NCI-H69 (cell line): Measurements from ENCODE around the gene RAD23A.
"Not testable (repeated sequence)": the region's sequence is repeated elsewhere in the genome, so short reads cannot be mapped to it uniquely, and the experiment has no call there.

Experiments used
- DNase-seq: peaks from one replicate; lab custom pipeline; 2025; lab: John Stamatoyannopoulos, UW

Gene RAD23A

GRCh38 chr19:12945479-12946091 is at the start of gene RAD23A:
Gene RAD23A (plus strand): TSS chr19:12945862. CDS start chr19:12945949, 87 bp downstream.
- peak; percentile 99 for DNase-seq

DNA sequence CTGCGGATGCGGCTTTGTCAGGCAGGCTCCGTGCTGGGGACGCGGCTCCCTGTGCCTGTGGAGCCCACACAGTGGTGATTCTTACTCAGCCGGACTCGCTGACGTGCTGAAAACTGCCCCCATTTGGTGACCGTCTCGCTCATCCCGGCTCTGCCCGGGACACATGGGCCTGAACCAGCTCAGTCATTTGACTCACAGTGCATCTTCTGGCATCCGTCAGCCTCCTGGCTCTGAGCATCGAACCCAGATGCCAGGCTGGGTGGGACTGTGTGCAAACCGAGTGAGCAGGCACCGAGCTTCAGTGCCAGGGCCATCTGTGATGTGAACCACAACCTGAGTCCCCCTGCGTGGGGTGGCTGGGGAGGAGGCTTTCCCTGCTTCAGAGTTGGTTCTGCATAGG is 49.2 kb upstream of the RAD23A start:
- no peak for DNase-seq

DNA sequence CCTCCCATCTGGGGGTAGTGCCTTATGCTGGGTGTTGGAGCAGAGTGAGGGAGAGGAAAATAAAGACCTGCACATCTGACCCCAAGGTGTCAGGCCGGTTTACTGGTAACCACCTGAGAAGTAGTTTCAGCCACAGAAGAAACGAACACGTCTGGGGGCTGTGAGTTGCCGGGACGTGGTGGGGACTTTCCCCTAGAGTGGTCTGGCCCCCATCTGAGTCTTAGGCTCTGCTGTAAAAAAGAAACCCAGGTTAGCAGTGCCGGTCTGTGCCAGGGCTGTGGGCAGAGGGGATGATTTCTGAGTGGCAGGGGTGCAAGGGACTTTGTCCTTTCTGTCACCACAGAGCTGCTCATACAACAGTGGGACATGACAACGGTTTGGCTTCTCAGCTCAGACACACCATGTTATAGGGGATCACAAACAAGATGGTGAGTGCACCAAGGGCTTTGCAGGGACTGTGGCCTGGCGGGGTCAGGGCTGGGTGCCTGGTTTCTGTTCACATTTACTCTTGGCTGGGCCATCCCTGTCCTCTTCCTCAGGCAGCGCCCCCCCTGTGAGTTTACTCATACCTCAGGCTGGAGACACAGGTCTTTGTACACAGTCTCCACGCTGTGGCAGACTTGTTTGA is 45.7 kb upstream of the RAD23A start:
- DNase-seq, result no peak

DNA sequence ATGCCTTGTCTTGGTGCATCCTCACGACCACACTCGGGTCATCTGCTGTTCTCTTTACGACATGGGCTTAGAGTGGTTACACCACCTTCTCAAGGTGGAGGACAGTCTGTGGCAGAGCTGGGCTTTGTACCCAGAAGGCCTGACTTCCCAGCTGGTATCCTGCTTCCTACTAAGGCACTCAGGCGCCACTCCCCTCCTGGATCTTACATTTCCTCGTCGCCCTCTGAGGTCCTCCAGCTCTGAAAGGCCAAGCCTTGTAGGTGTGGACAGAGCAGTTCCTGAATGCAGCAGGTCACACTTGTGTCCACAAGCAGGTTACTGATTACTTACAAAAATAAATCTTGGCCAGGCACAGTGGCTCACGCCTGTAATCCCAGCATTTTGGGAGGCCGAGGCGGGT is 38.5 kb upstream of the RAD23A start:
- DNase-seq, result no peak

- DNase-seq, result peak; percentile 92
Measured at GRCh38 chr19:12912571-12912970, 33.1 kb upstream of the RAD23A start.

GRCh38 chr19:12913011-12913561 is 32.6 kb upstream of the RAD23A start:
- DNase-seq, result peak; percentile 100

- DNase-seq, result peak; percentile 64
Measured at GRCh38 chr19:12913851-12914690, 31.6 kb upstream of the RAD23A start.

DNA sequence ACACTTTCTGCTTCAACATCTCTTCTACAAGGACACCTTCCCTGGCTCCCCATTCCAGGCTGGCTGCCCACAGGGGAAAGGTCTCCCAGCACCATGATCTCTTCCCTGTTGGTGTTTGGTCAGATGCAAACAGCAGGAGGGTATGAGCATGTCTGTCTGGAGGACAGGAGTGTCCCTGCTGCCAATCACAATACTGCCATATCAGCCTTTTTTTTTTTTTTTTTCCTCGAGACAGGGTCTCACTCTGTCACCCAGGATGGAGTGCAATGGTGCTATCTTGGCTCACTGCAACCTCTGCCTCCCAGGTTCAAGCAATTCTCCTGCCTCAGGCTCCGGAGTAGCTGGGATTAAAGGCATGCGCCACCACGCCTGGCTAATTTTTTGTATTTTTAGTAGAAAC is 29.8 kb upstream of the RAD23A start:
- not testable (repeated sequence) for DNase-seq

GRCh38 chr19:12918253-12918652 is 27.4 kb upstream of the RAD23A start:
- no peak for DNase-seq

GRCh38 chr19:12921047-12921446 is 24.6 kb upstream of the RAD23A start:
- DNase-seq, result no peak

DNA sequence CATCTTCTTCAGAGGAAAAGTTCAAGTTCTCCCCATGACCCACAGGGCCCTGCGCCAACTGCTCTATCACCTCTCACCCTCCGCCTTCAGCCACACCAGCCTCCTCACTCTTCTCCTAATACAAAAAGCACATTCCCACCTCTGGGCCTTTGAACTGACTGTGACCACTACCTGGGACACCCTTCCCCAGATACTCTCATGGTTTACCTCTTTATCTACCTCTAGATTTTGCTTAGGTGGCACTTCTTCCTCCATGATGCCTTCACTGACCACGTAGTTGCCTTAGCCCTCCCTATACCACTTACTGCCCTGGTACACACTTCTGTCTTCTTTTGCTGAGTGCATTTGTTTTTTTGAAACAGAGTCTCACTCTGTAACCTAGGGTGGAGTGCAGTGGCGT is 22.7 kb upstream of the RAD23A start:
- no peak for DNase-seq

DNA sequence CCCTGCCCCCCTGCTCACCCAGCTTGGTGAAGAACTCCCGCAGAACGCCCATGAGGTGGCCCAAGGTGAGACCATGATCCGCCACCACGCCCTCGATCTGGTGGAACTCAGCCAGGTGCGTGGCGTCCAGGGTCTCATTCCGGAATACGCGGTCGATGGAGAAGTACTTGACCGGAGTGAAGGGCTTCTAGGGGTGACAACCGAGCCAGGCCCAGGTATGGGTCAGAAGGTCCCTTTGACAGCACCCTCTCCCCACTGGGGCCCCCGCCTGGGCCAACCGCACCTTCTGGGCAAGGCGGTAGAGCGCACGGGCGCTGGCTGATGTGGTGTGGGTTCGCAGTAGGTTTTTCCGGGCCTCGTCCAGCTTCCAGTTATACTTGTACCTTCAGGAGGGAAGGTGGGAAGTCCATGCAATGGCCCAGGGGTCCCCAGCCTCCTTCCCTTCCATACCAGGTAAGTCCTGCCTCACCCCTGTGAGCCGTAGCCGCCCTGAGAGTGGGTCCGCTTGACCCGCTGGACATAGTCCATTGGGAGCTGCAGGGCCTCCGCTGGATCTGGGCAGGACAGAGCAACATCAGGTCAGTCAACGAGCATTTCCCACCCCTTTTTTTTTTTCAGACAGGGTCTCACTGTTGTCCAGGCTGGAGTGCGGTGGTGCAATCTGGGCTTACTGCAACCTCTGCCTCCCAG is 20.9 kb upstream of the RAD23A start:
- DNase-seq, result no peak

DNA sequence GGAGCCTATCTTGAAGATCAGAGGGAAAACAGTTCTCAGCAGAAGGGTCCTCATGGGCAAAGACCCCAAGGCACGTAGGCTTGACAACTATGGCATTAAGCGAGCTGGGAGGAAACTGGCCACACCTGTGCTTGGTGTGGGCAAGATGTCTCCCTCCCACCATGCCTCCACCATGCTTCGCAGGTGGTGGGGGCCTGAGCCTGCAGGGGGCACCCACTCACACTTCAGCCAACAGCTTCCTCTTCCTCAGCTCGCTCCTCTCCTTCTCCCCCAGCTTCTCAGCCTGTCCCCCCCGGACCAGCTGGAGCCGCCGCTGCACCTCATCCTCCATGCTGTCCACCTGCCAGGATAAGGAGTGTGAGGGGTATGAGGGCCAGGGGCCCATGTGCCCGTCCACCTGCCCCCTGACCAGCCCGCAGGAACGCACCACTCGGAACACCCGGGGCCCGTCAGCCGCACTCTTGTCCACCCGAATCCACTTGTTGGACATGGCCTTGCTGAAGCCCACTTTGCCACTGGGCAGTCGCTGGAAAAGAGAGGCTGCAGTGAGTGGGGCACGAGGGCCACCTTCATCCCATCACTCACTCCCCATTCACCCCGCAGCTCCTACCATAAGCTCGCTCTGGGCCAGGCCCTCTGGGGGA is 15.5 kb upstream of the RAD23A start:
- DNase-seq, result no peak

DNA sequence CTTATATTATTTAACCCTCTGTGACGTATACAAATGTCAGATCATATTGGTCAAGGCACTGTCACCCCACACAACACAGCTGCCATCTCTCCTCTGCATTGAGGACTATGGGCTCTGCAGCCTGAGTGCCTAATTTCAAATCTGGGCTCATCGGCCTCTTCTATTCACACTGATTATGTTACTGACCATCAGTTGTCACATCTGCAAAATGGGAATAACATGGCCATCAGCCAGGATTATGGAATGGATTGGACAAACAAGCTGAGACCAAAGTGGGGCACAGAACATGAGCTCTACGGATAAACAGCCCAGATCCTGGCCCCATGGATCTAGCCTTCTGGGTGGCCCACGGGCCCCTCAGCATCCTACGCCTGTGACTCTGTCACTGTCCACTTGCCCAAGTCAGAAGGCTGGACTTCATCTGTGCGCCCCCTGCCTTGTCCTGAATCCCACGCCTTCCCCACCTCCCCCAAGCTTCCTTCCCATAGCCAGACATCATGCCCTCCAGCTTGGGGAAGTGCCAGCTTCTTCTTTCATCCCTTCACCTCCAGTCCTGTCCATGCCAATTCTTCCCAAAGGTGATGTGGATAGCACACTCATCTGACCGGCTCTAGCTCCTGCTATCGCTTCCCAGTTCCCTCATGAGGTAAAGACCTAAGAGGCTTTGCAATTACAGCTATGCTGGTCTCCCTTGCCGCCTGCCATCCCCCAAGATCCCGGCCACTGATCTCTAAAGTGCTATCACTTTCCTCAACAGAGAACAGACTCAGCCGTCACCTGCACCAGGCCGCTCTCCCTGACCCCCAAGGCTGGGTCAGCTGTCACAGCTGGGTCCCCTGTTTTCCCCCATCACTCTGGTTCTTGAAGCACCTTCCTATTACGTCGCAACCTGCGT is 13.0 kb upstream of the RAD23A start:
- no peak for DNase-seq

- DNase-seq, result peak; percentile 97
Measured at GRCh38 chr19:12933287-12934072, 12.2 kb upstream of the RAD23A start, which contains the start of gene FARSA. Gene FARSA (minus strand): TSS chr19:12933711. CDS start chr19:12933696, 15 bp downstream.

DNA sequence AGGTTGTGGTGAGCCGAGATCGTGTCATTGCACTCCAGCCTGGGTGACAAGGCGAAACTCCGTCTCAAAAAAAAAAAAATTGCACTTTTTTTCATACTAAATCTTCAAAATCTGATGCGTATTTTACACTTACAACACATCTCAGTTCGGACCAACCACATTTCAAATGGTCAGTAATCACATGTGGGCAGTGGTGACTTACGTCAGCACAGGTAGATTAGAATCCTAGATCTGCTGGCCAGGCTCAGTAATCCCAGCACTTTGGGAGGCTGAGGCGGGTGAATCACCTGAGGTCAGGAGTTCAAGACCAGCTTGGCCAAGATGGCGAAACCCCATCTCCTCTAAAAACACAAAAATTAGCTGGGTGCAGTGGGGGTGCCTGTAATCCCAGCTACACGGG is 10.6 kb upstream of the RAD23A start:
- no peak for DNase-seq

DNA sequence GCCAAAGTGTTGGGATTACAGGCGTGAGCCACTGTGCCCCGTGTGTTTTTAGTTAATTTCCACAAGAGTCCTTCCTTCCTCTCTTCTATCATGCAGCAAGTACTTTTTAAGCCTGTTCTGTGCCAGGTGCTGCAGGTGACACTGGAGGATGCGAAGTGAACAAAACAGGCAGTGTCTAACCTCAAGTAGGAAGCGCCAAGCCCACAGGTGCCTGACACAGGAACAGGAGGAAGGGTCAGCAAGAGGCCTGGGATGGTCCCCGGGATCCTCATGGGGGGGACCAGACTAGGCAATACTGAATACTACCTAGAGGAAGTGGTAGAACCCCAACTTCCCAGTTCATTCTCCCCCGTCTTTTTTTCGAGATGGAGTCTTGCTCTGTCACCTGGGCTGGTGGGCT is 9.1 kb upstream of the RAD23A start:
- DNase-seq, result peak; percentile 44

DNA sequence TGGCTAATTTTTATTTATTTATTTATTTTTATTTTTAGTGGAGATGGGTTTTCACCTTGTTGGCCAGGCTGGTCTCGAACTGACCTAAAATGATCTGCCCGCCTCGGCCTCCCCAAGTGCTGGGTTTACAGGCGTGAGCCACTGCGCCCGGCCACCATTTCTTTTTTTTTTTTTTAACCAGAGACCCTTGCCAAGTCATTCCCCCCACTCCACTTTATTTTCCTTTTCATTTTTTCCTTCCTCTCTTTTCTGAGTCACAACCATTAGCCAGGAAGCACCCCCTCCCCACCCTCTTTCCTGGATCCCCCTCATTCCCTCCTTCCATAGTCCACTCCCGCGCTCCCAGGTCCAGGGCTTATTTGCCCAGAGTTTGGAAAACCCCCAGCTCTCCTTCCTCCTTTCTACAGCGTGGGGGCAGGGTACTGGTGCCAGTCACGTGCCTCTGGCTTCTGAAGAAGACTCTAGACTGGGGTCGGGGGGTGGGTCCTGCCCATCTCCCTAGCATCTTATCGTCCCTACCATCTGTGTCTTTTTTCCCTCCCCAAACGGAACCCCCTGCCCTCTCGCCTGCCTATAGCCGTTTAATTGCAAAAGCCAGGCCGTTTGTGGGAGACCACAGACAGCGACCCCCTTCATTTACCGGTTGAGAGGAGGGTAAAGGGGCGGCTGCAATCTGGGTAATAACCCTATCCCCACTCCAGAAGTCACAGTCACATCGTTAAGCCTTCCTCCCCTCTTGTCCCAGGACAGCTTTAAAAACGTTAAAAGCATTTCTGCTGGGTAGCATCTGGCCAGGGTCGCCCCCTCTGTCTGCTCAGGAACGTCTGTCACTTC is 8.4 kb upstream of the RAD23A start:
- DNase-seq, result peak; percentile 93
